Adipocyte (in vitro differentiated cells): ENCODE data around the gene PRR16.

Experiments used
- DNase-seq: peaks from one replicate; pipeline ENCODE4 v3.0.0-alpha.2; 2015; ENCODE audit warnings: low read depth
- H3K27me3 ChIP-seq: replicated peaks from 2 replicates; pipeline ENCODE4 v1.7.0; 2013; ENCODE audit warnings: mild to moderate bottlenecking, low read length, moderate library complexity; ENCODE audit not compliant: control insufficient read depth, insufficient read depth
- H3K36me3 ChIP-seq: 2 replicates; pipeline ENCODE4 v1.7.0; 2013; ENCODE audit warnings: low read length, mild to moderate bottlenecking, moderate library complexity; ENCODE audit not compliant: control insufficient read depth, insufficient read depth, severe bottlenecking
- H3K4me1 ChIP-seq: 2 replicates; pipeline ENCODE4 v1.7.0; 2013; ENCODE audit warnings: mild to moderate bottlenecking, low read length, moderate library complexity; ENCODE audit not compliant: control insufficient read depth, insufficient read depth
- H3K4me3 ChIP-seq: 2 replicates; pipeline ENCODE4 v1.7.0; 2013; ENCODE audit warnings: mild to moderate bottlenecking, low read length, moderate library complexity
- H3K9ac ChIP-seq: 2 replicates; pipeline ENCODE4 v1.7.0; 2013; ENCODE audit warnings: mild to moderate bottlenecking, low read length, moderate library complexity
- H3K9me3 ChIP-seq: 2 replicates; pipeline ENCODE4 v1.7.0; 2013; ENCODE audit warnings: mild to moderate bottlenecking, low read length, moderate library complexity; ENCODE audit not compliant: control insufficient read depth

PRR16 gene

GRCh38 chr5:120518581-120518980 is 54.5 kb downstream of the PRR16 start:
- Histone ChIP-seq H3K9me3 (no peaks in the 10 kb centered on the region), H3K9ac (no peak overlapping the region), H3K36me3 (no peaks in the 10 kb centered on the region), H3K4me3 (no peak overlapping the region), H3K27me3 (no peaks in the 10 kb centered on the region), H3K4me1 (peaks cover 17% of the 10 kb centered on the region)
- DNase-seq: no peak

GRCh38 chr5:120527251-120527650 is 63.2 kb downstream of the PRR16 start:
- no peak for DNase-seq
- H3K36me3 ChIP-seq: no peaks in the 10 kb centered on the region
- H3K9me3 ChIP-seq: no peaks in the 10 kb centered on the region
- H3K4me1 ChIP-seq: no peaks in the 10 kb centered on the region
- H3K9ac ChIP-seq: no peak overlapping the region
- H3K27me3 ChIP-seq: no peaks in the 10 kb centered on the region
- no peak overlapping the region for H3K4me3 ChIP-seq

- no peak overlapping the region for H3K9ac ChIP-seq
- H3K27me3 ChIP-seq: no peaks in the 10 kb centered on the region
- peak; percentile 54 for DNase-seq
- no peak overlapping the region for H3K4me3 ChIP-seq
- H3K9me3 ChIP-seq: no peaks in the 10 kb centered on the region
- peaks cover under 1% of the 10 kb centered on the region for H3K4me1 ChIP-seq
- no peaks in the 10 kb centered on the region for H3K36me3 ChIP-seq
These were observed 64.5 kb downstream of the PRR16 start for GRCh38 chr5:120528609-120529008.

GRCh38 chr5:120529386-120529785 is 65.3 kb downstream of the PRR16 start:
- Histone ChIP-seq H3K36me3 (no peaks in the 10 kb centered on the region), H3K9ac (no peak overlapping the region), H3K9me3 (no peaks in the 10 kb centered on the region), H3K4me3 (no peak overlapping the region), H3K27me3 (no peaks in the 10 kb centered on the region), H3K4me1 (peaks cover 5% of the 10 kb centered on the region)
- no peak for DNase-seq

- no peak overlapping the region for H3K4me3 ChIP-seq
- no peaks in the 10 kb centered on the region for H3K36me3 ChIP-seq
- no peaks in the 10 kb centered on the region for H3K27me3 ChIP-seq
- no peak overlapping the region for H3K9ac ChIP-seq
- peaks cover 5% of the 10 kb centered on the region for H3K4me1 ChIP-seq
- no peak for DNase-seq
- H3K9me3 ChIP-seq: no peaks in the 10 kb centered on the region
These were observed 67.1 kb downstream of the PRR16 start for GRCh38 chr5:120531215-120531614.

GRCh38 chr5:120532835-120533234 is 68.7 kb downstream of the PRR16 start:
- no peak overlapping the region for H3K4me3 ChIP-seq
- no peaks in the 10 kb centered on the region for H3K36me3 ChIP-seq
- H3K9me3 ChIP-seq: no peaks in the 10 kb centered on the region
- H3K4me1 ChIP-seq: peaks cover 5% of the 10 kb centered on the region
- no peak overlapping the region for H3K9ac ChIP-seq
- DNase-seq: no peak
- no peaks in the 10 kb centered on the region for H3K27me3 ChIP-seq

GRCh38 chr5:120533581-120533980 is 69.5 kb downstream of the PRR16 start:
- Histone ChIP-seq H3K4me3 (peak overlapping the region; percentile 3), H3K36me3 (no peaks in the 10 kb centered on the region), H3K9me3 (no peaks in the 10 kb centered on the region), H3K4me1 (peaks cover 11% of the 10 kb centered on the region), H3K27me3 (no peaks in the 10 kb centered on the region), H3K9ac (no peak overlapping the region)
- peak; percentile 40 for DNase-seq

- H3K36me3 ChIP-seq: no peaks in the 10 kb centered on the region
- H3K4me1 ChIP-seq: peaks cover 31% of the 10 kb centered on the region
- H3K27me3 ChIP-seq: no peaks in the 10 kb centered on the region
- H3K9ac ChIP-seq: no peak overlapping the region
- DNase-seq: no peak
- no peak overlapping the region for H3K4me3 ChIP-seq
- H3K9me3 ChIP-seq: no peaks in the 10 kb centered on the region
These were observed 71.8 kb downstream of the PRR16 start for GRCh38 chr5:120535900-120536299.

GRCh38 chr5:120538149-120538548 is 74.0 kb downstream of the PRR16 start:
- Histone ChIP-seq H3K27me3 (no peaks in the 10 kb centered on the region), H3K9ac (no peak overlapping the region), H3K9me3 (no peaks in the 10 kb centered on the region), H3K36me3 (no peaks in the 10 kb centered on the region), H3K4me3 (peak overlapping the region; percentile 28), H3K4me1 (peaks cover 43% of the 10 kb centered on the region)
- DNase-seq: peak; percentile 53

- DNase-seq: peak; percentile 43
- Histone ChIP-seq H3K4me1 (peaks cover 46% of the 10 kb centered on the region), H3K9ac (peak overlapping the region; percentile 2), H3K27me3 (no peaks in the 10 kb centered on the region), H3K36me3 (no peaks in the 10 kb centered on the region), H3K9me3 (no peaks in the 10 kb centered on the region), H3K4me3 (peak overlapping the region; percentile 28)
These were observed 74.5 kb downstream of the PRR16 start for GRCh38 chr5:120538644-120539043.

- H3K27me3 ChIP-seq: no peaks in the 10 kb centered on the region
- no peak overlapping the region for H3K9ac ChIP-seq
- peaks cover 49% of the 10 kb centered on the region for H3K4me1 ChIP-seq
- no peak overlapping the region for H3K4me3 ChIP-seq
- no peaks in the 10 kb centered on the region for H3K9me3 ChIP-seq
- no peaks in the 10 kb centered on the region for H3K36me3 ChIP-seq
- no peak for DNase-seq
These were observed 75.4 kb downstream of the PRR16 start for GRCh38 chr5:120539471-120539870.

- no peak overlapping the region for H3K9ac ChIP-seq
- no peaks in the 10 kb centered on the region for H3K27me3 ChIP-seq
- no peaks in the 10 kb centered on the region for H3K9me3 ChIP-seq
- no peak for DNase-seq
- H3K36me3 ChIP-seq: no peaks in the 10 kb centered on the region
- no peak overlapping the region for H3K4me3 ChIP-seq
- H3K4me1 ChIP-seq: peaks cover 49% of the 10 kb centered on the region
These were observed 76.0 kb downstream of the PRR16 start for GRCh38 chr5:120540097-120540496.
